HCT116 (cell line): Measurements from ENCODE around the gene ANTXRL. TPM values are rescaled to one million over a fixed set of nuclear protein-coding genes. Genes with fewer than 3 reads are reported as not detected.

Experiments
- ATAC-seq: fragments of 200-7000 bp; cut with Tn5 transposase; 2 replicates; pipeline ENCODE4 v1.9.1; 2020; ENCODE audit warnings: mild to moderate bottlenecking, moderate library complexity
- BruUV-seq: library from RNA; stranded (reverse); fragments of 400-500 nt; replicated peaks from 2 replicates; lab custom pipeline; 2021; lab: Mats Ljungman, UMichigan
- CTCF ChIA-PET: fragments of 300-600 bp; sonication (Branson Sonifier 250); formaldehyde crosslinking; loops from one replicate; lab custom pipeline; 2021; ENCODE audit warnings: antibody characterized with exemption; lab: Charles Lee
- POLR2A ChIA-PET: fragments of 300-600, 350-600 bp; sonication (Branson Sonifier 250); formaldehyde crosslinking; loops from one replicate; lab custom pipeline; 2021; ENCODE audit warnings: antibody characterized with exemption; lab: Charles Lee
- RAD21 ChIA-PET, 2 experiments: fragments of 300-600 bp; sonication (Branson Sonifier 250); formaldehyde crosslinking; loops; one replicate each; lab custom pipeline; 2023; ENCODE audit warnings: low total read pairs in 2 of 2; ENCODE audit not compliant: uncharacterized antibody in 2 of 2, unreplicated experiment in 2 of 2, low non-redundant PET in 1 of 2; lab: Charles Lee
- DNase-seq: peaks from one replicate; pipeline ENCODE4 v3.0.0-alpha.2; 2010; ENCODE audit warnings: low read depth, low spot score
- H2AFZ ChIP-seq: fragments of 200-600 bp; shearing (Covaris generic), sonication (generic); 2 replicates; pipeline ENCODE4 v1.6.1; 2017; ENCODE audit warnings: low read depth, mixed run types, mixed read lengths, antibody characterized with exemption, low read length; ENCODE audit not compliant: poor library complexity, severe bottlenecking
- H3K27ac ChIP-seq: 2 replicates; pipeline ENCODE4 v1.5.1; 2012; ENCODE audit warnings: low read depth, low read length
- H3K27me3 ChIP-seq: fragments of 200-600 bp; sonication (generic); 2 replicates; pipeline ENCODE4 v1.6.1; 2016; ENCODE audit warnings: mixed run types, low read length, mixed read lengths; ENCODE audit not compliant: insufficient read depth
- H3K36me3 ChIP-seq, 2 experiments: fragments of 200-500 bp in 1 of 2; fragments of 200-600 bp in 1 of 2; sonication (Bioruptor generic) in 1 of 2; sonication (generic) in 1 of 2; 2 replicates each; pipeline versions ENCODE4 v1.5.1 to v1.6.1; 2014 to 2016; ENCODE audit warnings: low read length in 2 of 2, inconsistent platforms in 1 of 2, mixed read lengths in 1 of 2, mixed run types in 1 of 2; ENCODE audit not compliant: insufficient read depth in 2 of 2, control insufficient read depth in 1 of 2
- H3K4me1 ChIP-seq, 2 experiments: fragments of 200-600 bp in 1 of 2; sonication (generic) in 1 of 2; 2 replicates each; pipeline versions ENCODE4 v1.5.1 to v1.6.1; 2012 to 2017; ENCODE audit warnings: low read length in 2 of 2, inconsistent platforms in 1 of 2, mild to moderate bottlenecking in 1 of 2, mixed read lengths in 1 of 2, mixed run types in 1 of 2, moderate library complexity in 1 of 2; ENCODE audit not compliant: insufficient read depth in 2 of 2, control insufficient read depth in 1 of 2
- H3K4me2 ChIP-seq: fragments of 200-600 bp; sonication (generic); 2 replicates; pipeline ENCODE4 v1.6.1; 2017; ENCODE audit warnings: mixed run types, low read length, mixed read lengths
- H3K4me3 ChIP-seq, 2 experiments: fragments of 200-600 bp in 1 of 2; sonication (generic) in 1 of 2; replicated peaks in 1 of 2; 2 replicates each; pipeline ENCODE4 v1.5.1; 2011 to 2016; ENCODE audit warnings: low read length in 2 of 2, control low read depth in 1 of 2, low read depth in 1 of 2, mild to moderate bottlenecking in 1 of 2, mixed read lengths in 1 of 2, mixed run types in 1 of 2
- H3K79me2 ChIP-seq: fragments of 200-600 bp; sonication (generic); 2 replicates; pipeline ENCODE4 v1.6.1; 2017; ENCODE audit warnings: mild to moderate bottlenecking, mixed run types, low read length, moderate library complexity, mixed read lengths; ENCODE audit not compliant: insufficient read depth
- H3K9ac ChIP-seq: fragments of 200-600 bp; sonication (generic); 2 replicates; pipeline ENCODE4 v1.6.1; 2016; ENCODE audit warnings: low read length, mixed read lengths
- H3K9me2 ChIP-seq: fragments of 200-600 bp; sonication (generic), shearing (Covaris generic); 2 replicates; pipeline ENCODE4 v1.6.1; 2017; ENCODE audit warnings: mixed run types, mild to moderate bottlenecking, moderate library complexity; ENCODE audit not compliant: insufficient read depth
- H3K9me3 ChIP-seq, 2 experiments: fragments of 200-500 bp in 1 of 2; fragments of 200-600 bp in 1 of 2; sonication (Bioruptor generic) in 1 of 2; sonication (generic) in 1 of 2; 2 replicates each; pipeline ENCODE4 v1.6.1; 2014 to 2017; ENCODE audit warnings: low read length in 2 of 2, mixed read lengths in 2 of 2, inconsistent platforms in 1 of 2, low read depth in 1 of 2, mild to moderate bottlenecking in 1 of 2, mixed run types in 1 of 2, moderate library complexity in 1 of 2; ENCODE audit not compliant: control insufficient read depth in 1 of 2, insufficient read depth in 1 of 2
- H4K20me1 ChIP-seq: fragments of 200-600 bp; sonication (generic), shearing (Covaris generic); 2 replicates; pipeline ENCODE4 v1.6.1; 2017; ENCODE audit warnings: mixed run types, mild to moderate bottlenecking, moderate library complexity; ENCODE audit not compliant: insufficient read depth
- CBX3 ChIP-seq: IDR thresholded peaks from 2 replicates; pipeline ENCODE4 v1.6.1; 2012; ENCODE audit warnings: low read depth
- CEBPB ChIP-seq: IDR thresholded peaks from 2 replicates; pipeline ENCODE4 v1.6.1; 2012; ENCODE audit warnings: low read depth
- EGR1 ChIP-seq: IDR thresholded peaks from 2 replicates; pipeline ENCODE4 v1.6.1; 2012; ENCODE audit warnings: low read depth
- ELF1 ChIP-seq: IDR thresholded peaks from 2 replicates; pipeline ENCODE4 v1.6.1; 2012; ENCODE audit warnings: low read depth, borderline replicate concordance
- EZH2 ChIP-seq: fragments of 200-600 bp; sonication (generic); IDR thresholded peaks from 2 replicates; pipeline ENCODE4 v1.6.1; 2017; ENCODE audit warnings: antibody characterized with exemption, mixed run types
- EZH2phosphoT487 ChIP-seq: fragments of 200-600 bp; IDR thresholded peaks from 2 replicates; pipeline ENCODE4 v1.6.1; 2018; ENCODE audit warnings: antibody characterized with exemption, borderline replicate concordance
- FOSL1 ChIP-seq: IDR thresholded peaks from 2 replicates; pipeline ENCODE4 v1.6.1; 2012; ENCODE audit warnings: low read depth
- POLR2A ChIP-seq: IDR thresholded peaks from 2 replicates; pipeline ENCODE4 v1.7.0; 2011; ENCODE audit warnings: borderline replicate concordance; ENCODE audit not compliant: insufficient read depth, insufficient read length; ENCODE audit errors: extremely low read depth
- POLR2AphosphoS5 ChIP-seq: IDR thresholded peaks from 2 replicates; pipeline ENCODE4 v1.6.1; 2011; ENCODE audit warnings: mild to moderate bottlenecking, low read depth, low read length, moderate library complexity
- RAD21 ChIP-seq: IDR thresholded peaks from 2 replicates; pipeline ENCODE4 v1.6.1; 2012; ENCODE audit warnings: low read depth, mild to moderate bottlenecking
- SIN3A ChIP-seq: IDR thresholded peaks from 2 replicates; pipeline ENCODE4 v1.6.1; 2012; ENCODE audit warnings: low read depth
- YY1 ChIP-seq: IDR thresholded peaks from 2 replicates; pipeline ENCODE4 v1.6.1; 2011; ENCODE audit warnings: low read length, low read depth, moderate library complexity, mild to moderate bottlenecking; ENCODE audit not compliant: insufficient replicate concordance; ENCODE audit errors: extremely low read depth
- ZFX ChIP-seq: fragments of 450-650 bp; IDR thresholded peaks from 2 replicates; pipeline ENCODE4 v1.6.1; 2017
- ZNF274 ChIP-seq: fragments of 200-500 bp; sonication (Bioruptor generic); IDR thresholded peaks from 2 replicates; pipeline ENCODE4 v1.6.1; 2014; ENCODE audit warnings: mild to moderate bottlenecking, low read depth, low read length, inconsistent platforms
- intact Hi-C: fragments of 100-400 bp; cut with micrococcal nuclease; formaldehyde crosslinking; loops from 2 replicates; pipeline ENCODE4 v1.10.0; 2022
- total RNA-seq: library from RNA; stranded (reverse); gene quantifications from one replicate; pipeline ENCODE4 v1.2.1, GENCODE V29; 2021; ENCODE audit not compliant: unreplicated experiment
- TF ChIP-seq, protein P1 (sequence below): IDR thresholded peaks from 2 replicates; pipeline ENCODE4 v1.6.1; 2011; ENCODE audit warnings: mild to moderate bottlenecking, low read length, moderate library complexity; ENCODE audit not compliant: insufficient replicate concordance; ENCODE audit errors: extremely low read depth
- TF ChIP-seq, protein P2 (sequence below): IDR thresholded peaks from 2 replicates; pipeline ENCODE4 v1.6.1; 2012; ENCODE audit warnings: low read depth

ANTXRL gene
- total RNA-seq, 1 experiment from 2014 or later, result not detected

DNA sequence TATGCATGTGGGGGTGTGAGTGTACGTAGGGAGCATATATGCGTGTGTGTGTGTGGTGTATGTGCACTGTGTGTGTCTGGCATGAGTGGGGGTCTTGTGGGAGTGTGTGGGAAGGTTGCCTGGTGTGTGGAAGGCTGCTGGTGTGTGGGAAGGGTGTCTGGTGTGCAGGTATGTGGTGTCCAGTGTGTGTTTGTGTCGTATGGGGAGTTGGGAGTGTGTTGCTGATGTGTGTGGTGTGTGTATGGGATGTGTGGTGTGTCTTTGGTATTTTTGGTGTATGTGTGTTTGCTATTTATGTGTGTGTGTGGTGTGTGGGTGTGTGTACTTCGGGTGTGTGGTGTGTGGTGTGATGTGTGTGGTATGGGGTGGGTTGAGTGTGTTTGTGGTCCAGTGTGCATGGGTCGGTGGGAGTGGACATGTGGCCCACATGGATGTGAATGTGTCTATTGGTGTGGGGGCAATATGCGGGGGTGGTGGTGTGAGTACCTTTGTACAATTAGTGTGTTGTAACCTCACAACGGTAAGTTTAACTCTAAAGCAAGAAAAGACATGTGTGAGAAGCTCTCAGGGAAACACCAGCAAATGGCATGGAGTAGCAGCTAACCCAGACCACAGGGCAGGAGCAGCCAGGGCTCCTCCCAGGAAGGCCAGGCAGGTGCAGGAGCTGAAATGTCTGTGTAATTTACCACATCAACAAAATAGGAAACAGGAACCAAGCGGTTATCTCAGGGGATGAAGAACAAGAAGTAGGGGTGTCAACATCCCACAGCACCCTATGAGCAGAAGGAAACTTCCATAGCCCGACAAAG lies 11.9 kb downstream of the ANTXRL start (continued):
- TF ChIP-seq ZNF274 (no peak), EZH2 (no peak), CBX3 (no peak), FOSL1 (no peak), RAD21 (no peak), ZFX (no peak), POLR2AphosphoS5 (no peak), EGR1 (no peak), POLR2A (no peak), EZH2phosphoT487 (no peak), YY1 (no peak), CEBPB (no peak)

DNA sequence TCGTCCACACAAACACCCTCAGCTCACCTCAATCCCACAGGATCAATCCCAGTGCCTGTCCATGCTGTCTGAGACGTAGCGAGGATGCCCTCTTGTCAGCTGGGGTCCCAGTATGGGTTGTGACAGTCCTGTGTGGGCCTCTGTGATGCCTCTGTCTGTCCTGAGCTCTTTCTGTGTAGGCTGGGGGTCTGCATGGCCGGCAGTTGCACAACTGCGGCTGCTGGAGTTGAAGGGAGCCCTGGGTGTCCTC lies 12.4 kb downstream of the ANTXRL start:
- Histone ChIP-seq H3K4me2 (no peak overlapping the region), H3K79me2 (no peaks in the 10 kb centered on the region), H3K4me3 (no peak overlapping the region), H4K20me1 (no peaks in the 10 kb centered on the region), H2AFZ (no peak overlapping the region), H3K9me2 (no peaks in the 10 kb centered on the region), H3K27ac (no peak overlapping the region), H3K9ac (no peak overlapping the region), H3K27me3 (no peaks in the 10 kb centered on the region), H3K9me3 (no peaks in the 10 kb centered on the region), H3K4me1 (no peaks in the 10 kb centered on the region), H3K36me3 (no peaks in the 10 kb centered on the region)
- RAD21 ChIA-PET, result no interaction called here
- no peak for ATAC-seq
- CTCF ChIA-PET, result no interaction called here
- POLR2A ChIA-PET, result no interaction called here
- TF ChIP-seq CEBPB (no peak), RAD21 (no peak), SIN3A (no peak), CBX3 (no peak), EZH2 (no peak), ELF1 (no peak), EZH2phosphoT487 (no peak), EGR1 (no peak), YY1 (no peak)
- TF ChIP-seq, protein P1, sequence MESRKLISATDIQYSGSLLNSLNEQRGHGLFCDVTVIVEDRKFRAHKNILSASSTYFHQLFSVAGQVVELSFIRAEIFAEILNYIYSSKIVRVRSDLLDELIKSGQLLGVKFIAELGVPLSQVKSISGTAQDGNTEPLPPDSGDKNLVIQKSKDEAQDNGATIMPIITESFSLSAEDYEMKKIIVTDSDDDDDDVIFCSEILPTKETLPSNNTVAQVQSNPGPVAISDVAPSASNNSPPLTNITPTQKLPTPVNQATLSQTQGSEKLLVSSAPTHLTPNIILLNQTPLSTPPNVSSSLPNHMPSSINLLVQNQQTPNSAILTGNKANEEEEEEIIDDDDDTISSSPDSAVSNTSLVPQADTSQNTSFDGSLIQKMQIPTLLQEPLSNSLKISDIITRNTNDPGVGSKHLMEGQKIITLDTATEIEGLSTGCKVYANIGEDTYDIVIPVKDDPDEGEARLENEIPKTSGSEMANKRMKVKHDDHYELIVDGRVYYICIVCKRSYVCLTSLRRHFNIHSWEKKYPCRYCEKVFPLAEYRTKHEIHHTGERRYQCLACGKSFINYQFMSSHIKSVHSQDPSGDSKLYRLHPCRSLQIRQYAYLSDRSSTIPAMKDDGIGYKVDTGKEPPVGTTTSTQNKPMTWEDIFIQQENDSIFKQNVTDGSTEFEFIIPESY, result no peak
- TF ChIP-seq, protein P2, sequence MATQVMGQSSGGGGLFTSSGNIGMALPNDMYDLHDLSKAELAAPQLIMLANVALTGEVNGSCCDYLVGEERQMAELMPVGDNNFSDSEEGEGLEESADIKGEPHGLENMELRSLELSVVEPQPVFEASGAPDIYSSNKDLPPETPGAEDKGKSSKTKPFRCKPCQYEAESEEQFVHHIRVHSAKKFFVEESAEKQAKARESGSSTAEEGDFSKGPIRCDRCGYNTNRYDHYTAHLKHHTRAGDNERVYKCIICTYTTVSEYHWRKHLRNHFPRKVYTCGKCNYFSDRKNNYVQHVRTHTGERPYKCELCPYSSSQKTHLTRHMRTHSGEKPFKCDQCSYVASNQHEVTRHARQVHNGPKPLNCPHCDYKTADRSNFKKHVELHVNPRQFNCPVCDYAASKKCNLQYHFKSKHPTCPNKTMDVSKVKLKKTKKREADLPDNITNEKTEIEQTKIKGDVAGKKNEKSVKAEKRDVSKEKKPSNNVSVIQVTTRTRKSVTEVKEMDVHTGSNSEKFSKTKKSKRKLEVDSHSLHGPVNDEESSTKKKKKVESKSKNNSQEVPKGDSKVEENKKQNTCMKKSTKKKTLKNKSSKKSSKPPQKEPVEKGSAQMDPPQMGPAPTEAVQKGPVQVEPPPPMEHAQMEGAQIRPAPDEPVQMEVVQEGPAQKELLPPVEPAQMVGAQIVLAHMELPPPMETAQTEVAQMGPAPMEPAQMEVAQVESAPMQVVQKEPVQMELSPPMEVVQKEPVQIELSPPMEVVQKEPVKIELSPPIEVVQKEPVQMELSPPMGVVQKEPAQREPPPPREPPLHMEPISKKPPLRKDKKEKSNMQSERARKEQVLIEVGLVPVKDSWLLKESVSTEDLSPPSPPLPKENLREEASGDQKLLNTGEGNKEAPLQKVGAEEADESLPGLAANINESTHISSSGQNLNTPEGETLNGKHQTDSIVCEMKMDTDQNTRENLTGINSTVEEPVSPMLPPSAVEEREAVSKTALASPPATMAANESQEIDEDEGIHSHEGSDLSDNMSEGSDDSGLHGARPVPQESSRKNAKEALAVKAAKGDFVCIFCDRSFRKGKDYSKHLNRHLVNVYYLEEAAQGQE, result no peak
- no TSS peak for BruUV-seq
- no peak for DNase-seq
- intact Hi-C loops, result no loop called here
